ENCODE measurements around the gene CNOT2.

Gene CNOT2

GRCh38 chr12:70268972-70269371 lies 25.7 kb downstream of the CNOT2 start:
- H3K4me3 ChIP-seq (ENCODE audit: low read depth, low read length), result no peak overlapping the region
- in situ Hi-C loops (cut with HindIII; ENCODE audit: low sequenced_read_pairs), result no loop called here
- DNase-seq (ENCODE audit: low read depth), result no peak
- TF ChIP-seq, protein P1, sequence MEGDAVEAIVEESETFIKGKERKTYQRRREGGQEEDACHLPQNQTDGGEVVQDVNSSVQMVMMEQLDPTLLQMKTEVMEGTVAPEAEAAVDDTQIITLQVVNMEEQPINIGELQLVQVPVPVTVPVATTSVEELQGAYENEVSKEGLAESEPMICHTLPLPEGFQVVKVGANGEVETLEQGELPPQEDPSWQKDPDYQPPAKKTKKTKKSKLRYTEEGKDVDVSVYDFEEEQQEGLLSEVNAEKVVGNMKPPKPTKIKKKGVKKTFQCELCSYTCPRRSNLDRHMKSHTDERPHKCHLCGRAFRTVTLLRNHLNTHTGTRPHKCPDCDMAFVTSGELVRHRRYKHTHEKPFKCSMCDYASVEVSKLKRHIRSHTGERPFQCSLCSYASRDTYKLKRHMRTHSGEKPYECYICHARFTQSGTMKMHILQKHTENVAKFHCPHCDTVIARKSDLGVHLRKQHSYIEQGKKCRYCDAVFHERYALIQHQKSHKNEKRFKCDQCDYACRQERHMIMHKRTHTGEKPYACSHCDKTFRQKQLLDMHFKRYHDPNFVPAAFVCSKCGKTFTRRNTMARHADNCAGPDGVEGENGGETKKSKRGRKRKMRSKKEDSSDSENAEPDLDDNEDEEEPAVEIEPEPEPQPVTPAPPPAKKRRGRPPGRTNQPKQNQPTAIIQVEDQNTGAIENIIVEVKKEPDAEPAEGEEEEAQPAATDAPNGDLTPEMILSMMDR (IDR thresholded peaks at IDR 0.05; ENCODE audit: low read depth, low read length, missing control alignments), result no peak

DNA sequence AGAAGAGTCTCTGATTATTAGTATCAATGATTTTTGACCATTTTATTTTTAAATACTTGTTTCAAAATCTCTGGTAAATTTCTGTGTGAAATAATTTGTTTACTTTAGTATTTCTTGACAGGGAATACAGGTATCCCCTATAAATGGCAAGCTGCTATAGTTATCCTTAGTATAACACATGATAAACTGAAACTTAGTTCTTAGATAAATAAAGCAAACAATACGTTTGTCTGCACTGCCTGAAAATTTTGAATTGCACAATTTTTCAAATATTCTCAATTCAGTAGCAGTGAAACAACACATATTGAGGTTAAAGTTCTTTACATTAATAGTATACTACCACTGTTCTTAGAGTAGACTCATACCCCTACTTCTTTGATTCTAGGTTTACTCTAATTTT lies 26.9 kb downstream of the CNOT2 start:
- TF ChIP-seq, protein P1 (IDR thresholded peaks at IDR 0.05; ENCODE audit: low read depth, low read length, missing control alignments), result no peak
- in situ Hi-C loops (cut with HindIII; ENCODE audit: low sequenced_read_pairs), result no loop called here
- no peak overlapping the region for H3K4me3 ChIP-seq (ENCODE audit: low read depth, low read length)
- no peak for DNase-seq (ENCODE audit: low read depth)

DNA sequence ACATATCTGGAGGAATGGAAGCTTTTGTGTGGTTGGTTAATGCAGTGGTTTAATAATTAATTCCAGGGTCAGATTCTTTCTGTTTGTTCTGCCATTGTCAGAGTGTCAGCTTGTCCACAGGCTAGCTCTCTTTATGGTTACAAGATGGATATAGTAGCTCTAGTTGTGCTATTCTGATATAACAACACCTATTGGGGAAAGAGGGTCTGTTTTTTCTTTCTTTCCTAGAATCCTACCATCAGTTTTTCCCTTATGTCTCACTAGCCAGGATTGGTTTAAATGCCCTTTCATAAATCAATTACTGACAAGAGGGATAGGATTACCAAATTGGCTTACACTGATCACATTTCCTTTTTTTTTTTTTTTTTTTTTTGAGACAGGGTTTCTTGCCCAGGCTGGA lies 27.8 kb downstream of the CNOT2 start:
- no peak overlapping the region for H3K4me3 ChIP-seq (ENCODE audit: low read depth, low read length)
- TF ChIP-seq, protein P1 (IDR thresholded peaks at IDR 0.05; ENCODE audit: low read depth, low read length, missing control alignments), result no peak
- DNase-seq (ENCODE audit: low read depth), result no peak
- in situ Hi-C loops (cut with HindIII; ENCODE audit: low sequenced_read_pairs), result no loop called here

- TF ChIP-seq, protein P1 (IDR thresholded peaks at IDR 0.05; ENCODE audit: low read depth, low read length, missing control alignments), result no peak
- no peak overlapping the region for H3K4me3 ChIP-seq (ENCODE audit: low read depth, low read length)
- no peak for DNase-seq (ENCODE audit: low read depth)
- in situ Hi-C loops (cut with HindIII; ENCODE audit: low sequenced_read_pairs), result no loop called here
Observed at GRCh38 chr12:70272510-70272909, 29.3 kb downstream of the CNOT2 start.

GRCh38 chr12:70275045-70275444 lies 31.8 kb downstream of the CNOT2 start:
- no peak for DNase-seq (ENCODE audit: low read depth)
- in situ Hi-C loops (cut with HindIII; ENCODE audit: low sequenced_read_pairs), result no loop called here
- TF ChIP-seq, protein P1 (IDR thresholded peaks at IDR 0.05; ENCODE audit: low read depth, low read length, missing control alignments), result no peak
- H3K4me3 ChIP-seq (ENCODE audit: low read depth, low read length), result no peak overlapping the region

DNA sequence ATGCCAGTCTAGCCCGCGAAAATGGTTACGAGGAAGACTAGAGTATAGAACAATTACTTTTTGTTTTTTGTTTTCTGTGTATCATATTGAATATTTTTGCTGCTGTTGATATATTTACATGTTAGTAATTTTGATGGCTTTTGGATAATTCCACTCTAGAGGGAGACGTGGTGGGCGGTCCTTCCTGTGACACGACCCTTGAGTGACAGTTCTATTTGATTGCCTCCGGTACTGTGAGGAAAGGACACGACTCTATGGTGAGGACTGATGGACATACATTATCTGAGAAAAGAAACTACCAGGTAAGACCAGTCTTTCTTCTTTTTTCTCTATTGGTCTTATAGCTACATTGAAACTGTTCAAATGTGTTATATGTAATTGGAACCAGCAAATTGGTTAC lies 34.7 kb downstream of the CNOT2 start:
- TF ChIP-seq, protein P1 (IDR thresholded peaks at IDR 0.05; ENCODE audit: low read depth, low read length, missing control alignments), result no peak
- H3K4me3 ChIP-seq (ENCODE audit: low read depth, low read length), result no peak overlapping the region
- DNase-seq (ENCODE audit: low read depth), result no peak
- in situ Hi-C loops (cut with HindIII; ENCODE audit: low sequenced_read_pairs), result no loop called here

DNA sequence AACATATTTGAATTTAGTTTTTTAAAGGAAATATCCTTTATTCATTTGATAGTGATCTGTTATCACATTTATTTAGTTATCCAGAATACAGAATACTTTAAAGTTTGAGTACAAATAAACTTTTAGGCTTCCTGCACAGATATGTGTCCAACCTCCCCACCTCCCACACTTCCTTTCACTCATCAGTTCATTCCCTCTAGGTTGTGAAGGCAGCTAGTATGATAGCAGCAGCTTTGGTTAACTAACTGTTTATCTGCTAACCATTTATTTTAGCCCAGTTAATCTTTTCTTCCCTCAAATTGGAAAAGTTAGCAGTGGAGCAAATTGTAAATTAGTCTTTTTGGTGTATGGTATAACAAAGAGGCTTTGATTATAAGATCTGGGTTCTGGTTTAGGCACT lies 35.7 kb downstream of the CNOT2 start:
- no peak overlapping the region for H3K4me3 ChIP-seq (ENCODE audit: low read depth, low read length)
- DNase-seq (ENCODE audit: low read depth), result no peak
- in situ Hi-C loops (cut with HindIII; ENCODE audit: low sequenced_read_pairs), result no loop called here
- TF ChIP-seq, protein P1 (IDR thresholded peaks at IDR 0.05; ENCODE audit: low read depth, low read length, missing control alignments), result no peak

All from astrocyte of the cerebellum (primary cell).